Fibroblast of skin of left quadriceps (primary cell): ENCODE data around the gene ST3GAL3.

Source experiments
- DNase-seq, 2 experiments: peaks; one replicate each; pipeline ENCODE4 v3.0.0-alpha.2; 2013; ENCODE audit warnings: low read depth in 2 of 2

The ST3GAL3 gene

DNA sequence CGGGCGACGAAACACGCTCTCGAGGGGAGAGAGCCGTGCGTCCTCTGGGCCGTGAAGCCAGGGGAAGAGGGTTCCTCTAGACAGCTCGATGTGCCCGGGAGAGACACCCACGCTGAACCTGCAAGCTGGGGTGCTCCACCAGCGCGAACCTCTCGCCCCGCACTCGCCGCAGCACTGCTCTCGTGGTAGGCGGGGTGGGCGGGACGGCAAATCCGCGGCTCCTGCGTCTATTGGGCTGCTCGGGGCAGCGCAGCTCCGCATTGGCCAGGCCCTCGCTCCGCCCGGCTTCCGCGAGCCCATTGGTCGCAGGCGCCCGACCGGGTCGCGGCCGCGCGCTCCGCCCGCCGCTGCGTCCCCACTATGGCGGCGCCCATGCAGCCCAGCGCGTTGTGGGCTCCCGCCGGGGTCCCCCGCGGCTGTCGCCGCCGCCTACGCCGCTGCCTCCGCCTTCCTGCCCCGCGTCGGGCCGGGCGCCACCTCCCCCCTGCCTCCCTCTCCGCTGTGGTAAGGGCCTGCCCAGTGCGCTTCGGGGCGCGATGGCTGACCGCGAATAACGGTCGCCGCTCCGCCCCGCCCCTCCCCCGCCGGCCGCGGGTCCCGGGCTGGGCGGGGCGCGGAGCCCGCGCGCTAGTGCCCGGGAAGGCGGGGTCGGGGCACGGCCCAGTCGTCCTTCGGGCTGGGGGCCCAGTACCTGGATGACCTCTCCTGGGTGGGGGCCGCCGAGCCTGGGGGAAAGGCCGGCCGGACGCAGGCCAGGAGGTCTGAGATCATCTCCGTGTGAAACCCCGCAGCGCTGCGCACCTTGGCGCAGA is at the start of gene ST3GAL3:
Gene ST3GAL3 (plus strand): TSS at position 347 of the 812 bp plus-strand sequence. CDS start 28,727 bp downstream, outside the sequence.
- DNase-seq, result peak; percentile 69 to 74

GRCh38 chr1:43659212-43660166 is 47.8 kb upstream of the ST3GAL3 start:
- no peak for DNase-seq

GRCh38 chr1:43660355-43660754 is 47.0 kb upstream of the ST3GAL3 start:
- DNase-seq, result no peak

DNA sequence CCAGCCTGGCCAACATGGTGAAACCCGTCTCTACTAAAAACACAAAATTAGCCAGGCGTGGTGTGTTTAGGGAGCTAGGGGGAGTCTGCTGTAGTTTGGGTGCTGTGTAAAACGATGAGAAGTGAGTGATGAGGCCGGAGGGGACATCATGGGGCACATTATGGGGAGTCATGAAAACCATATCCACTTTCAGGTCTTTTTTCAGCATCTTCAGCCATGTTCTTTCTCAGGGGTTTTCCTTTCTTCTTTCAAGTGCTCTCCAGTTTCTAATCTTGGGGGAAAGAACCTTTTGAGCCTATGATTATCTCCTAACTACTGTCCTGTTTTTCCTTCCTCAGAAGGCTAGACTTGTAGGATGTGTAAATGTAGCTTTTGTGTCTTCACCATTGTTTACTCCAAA is 43.0 kb upstream of the ST3GAL3 start:
- no peak for DNase-seq

DNA sequence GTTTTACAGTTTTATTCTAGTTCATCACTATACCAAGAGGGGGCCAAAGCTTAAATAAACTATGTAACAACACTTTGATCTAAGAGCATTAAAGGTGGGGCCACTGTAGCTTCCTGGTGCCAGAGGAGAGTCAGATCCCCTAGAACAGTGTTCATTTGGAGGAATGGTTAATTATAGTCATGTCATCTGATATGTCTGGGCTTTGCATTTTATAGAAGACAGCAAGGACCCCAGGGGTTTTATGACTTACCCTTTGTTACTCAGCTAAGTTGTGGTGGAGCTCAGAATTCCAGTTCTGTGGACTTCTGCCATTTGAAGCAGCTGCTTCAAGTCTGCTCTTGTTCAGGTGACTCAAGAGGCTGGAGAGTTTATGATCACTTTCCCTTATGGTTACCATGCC is 40.7 kb upstream of the ST3GAL3 start:
- no peak for DNase-seq

- DNase-seq, result no peak
These were observed 38.4 kb upstream of the ST3GAL3 start for GRCh38 chr1:43668956-43669355.

- DNase-seq, result no peak
These were observed 37.5 kb upstream of the ST3GAL3 start for GRCh38 chr1:43669878-43670277.

DNA sequence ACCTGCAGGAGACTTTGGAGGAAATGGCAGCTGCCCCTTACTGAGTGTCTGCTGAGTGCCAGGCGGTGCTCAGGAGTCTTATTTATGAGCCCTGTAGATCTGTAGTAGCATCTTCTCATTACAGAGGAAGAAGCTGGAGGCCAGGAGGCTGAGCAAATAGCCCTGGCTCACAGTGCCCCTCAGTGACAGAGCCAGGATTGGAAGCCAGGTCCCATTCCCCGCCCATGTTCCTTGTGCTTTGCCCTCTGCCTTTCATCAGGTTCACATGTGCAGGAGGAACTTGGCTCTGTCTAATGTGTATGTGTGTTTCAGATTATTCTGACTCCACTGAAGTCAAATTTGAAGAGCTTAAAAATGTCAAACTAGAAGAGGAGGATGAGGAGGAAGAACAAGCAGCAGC is 36.1 kb upstream of the ST3GAL3 start:
- no peak for DNase-seq

DNA sequence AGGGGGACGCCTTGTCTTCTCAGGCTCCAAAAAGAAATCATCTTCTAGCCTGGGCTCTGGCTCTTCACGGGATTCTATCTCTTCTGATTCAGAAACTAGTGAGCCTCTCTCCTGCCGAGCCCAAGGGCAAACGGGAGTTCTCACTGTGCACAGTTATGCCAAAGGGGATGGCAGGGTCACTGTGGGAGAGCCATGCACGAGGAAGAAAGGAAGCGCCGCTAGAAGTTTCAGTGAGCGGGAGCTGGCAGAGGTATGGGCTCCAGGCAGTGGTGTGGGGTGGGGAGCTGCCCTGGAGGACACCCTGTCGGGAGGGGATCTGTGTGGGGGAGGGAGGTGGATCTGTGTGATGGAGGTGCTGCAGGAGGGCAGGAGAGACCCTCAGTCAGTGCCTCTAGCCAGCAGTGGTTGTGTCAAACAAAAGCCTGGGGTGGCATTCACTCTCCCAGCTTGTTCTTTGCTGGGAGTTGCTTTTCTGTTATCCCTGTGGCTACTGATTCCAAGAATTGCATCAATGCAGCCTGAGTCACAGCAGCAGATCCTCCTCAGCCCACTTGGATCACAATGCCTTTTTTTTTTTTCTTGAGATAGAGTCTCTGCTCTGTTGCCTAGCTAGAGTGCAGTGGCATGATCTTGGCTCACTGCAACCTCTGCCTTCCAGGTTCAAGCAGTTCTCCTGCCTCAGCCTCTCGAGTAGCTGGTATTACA is 35.6 kb upstream of the ST3GAL3 start:
- DNase-seq, result peak in 1 of 2 experiments; percentile 17

GRCh38 chr1:43673261-43673660 is 34.1 kb upstream of the ST3GAL3 start:
- no peak for DNase-seq

DNA sequence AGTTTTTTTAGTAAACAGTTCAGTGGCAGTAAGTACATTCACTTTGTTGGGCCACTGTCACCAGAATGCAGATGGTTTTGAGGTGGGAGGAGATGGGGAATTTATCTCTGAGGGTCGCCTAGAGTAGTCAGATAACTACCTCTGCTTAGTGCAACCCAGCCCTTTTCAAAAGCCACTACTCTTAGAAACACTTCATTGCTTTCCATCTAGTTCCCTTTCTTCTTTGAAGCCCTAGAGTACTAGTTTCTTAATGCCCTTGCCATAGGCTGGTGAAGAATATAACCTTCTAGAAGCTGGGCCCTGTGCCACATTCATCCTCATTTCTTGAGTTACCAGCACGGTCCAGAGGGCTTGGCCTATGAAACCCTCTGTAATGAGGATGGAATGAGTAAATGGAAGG is 28.4 kb upstream of the ST3GAL3 start:
- no peak for DNase-seq

DNA sequence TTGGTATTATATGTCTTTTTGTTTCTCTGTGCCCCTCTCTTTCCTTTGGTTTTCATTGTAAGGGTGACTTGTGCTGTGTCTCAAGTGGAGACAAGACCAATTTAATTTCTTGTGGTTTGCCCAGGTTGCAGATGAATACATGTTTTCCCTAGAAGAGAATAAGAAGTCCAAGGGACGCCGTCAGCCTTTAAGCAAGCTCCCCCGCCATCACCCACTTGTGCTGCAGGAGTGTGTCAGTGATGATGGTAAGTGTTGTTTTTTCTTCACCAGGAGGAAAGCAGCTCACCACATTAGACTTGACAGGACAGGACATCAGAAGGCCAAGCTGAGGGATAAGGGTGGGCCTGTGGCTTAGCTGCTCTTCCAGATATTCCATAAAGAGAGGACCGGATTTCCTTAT is 23.8 kb upstream of the ST3GAL3 start:
- no peak for DNase-seq

DNA sequence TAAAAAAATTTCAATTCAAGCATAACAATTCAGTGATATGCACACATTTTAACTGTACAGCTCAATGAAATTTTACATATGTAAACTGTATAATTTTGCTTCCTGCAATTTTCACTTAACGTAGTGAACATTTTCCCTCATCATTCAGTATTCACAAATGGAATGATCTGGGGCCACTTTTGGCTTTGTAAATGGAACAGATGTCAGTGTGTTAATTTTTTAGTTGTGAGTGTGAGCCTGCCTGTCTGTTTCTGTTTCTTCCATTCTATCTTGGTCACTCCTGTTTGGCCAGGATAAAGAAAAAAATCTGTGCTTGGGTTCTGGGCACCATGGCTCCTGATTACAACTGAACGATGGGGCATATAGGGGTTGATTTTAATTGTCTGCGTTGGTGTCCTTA is 20.5 kb upstream of the ST3GAL3 start:
- DNase-seq, result no peak

- no peak for DNase-seq
These were observed 19.8 kb upstream of the ST3GAL3 start for GRCh38 chr1:43687301-43688108.

GRCh38 chr1:43688109-43688387 is 19.3 kb upstream of the ST3GAL3 start:
- no peak for DNase-seq

GRCh38 chr1:43688594-43689000 is 18.7 kb upstream of the ST3GAL3 start:
- no peak for DNase-seq

DNA sequence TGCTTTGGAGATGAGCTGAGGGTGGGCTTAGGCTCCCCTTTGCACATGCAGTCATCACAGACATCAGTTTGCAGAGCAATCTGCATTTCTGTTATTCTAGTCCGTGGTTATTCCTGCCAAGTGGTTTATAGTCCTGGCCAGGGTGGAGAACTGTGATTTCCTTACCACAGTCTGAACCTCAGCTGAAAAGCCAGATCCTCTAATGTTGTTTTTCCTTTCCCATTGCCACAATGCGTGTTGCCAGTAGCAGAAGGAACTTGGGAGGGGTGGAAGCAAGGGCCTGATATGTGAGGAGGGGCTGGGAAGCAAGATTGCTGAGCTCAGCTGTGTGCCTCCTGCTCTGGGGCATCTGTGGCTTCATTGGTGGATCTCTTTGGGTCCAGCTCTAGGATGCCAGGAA is 18.0 kb upstream of the ST3GAL3 start:
- DNase-seq, result no peak

- no peak for DNase-seq
These were observed 15.2 kb upstream of the ST3GAL3 start for GRCh38 chr1:43691871-43692815.

DNA sequence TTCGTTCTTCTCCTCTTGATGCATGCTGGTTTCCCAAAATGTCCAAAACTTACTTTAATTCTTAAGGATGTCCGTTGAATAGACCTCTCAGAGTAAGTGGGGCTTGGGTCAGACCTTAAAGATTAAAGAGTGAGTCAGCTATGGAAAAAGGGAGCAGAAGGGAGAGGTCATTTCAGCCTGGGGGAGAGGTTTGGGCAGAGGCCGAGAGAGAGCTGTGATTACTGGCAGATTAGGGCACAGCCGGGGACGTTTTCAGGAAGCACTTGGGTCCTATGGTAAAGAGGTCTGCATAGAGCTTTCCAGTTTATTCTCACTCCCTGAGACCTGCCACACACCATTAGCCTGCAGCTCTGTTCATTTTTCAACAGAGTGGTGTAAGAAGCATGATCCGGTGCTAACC is 14.0 kb upstream of the ST3GAL3 start:
- no peak for DNase-seq

- no peak for DNase-seq
These were observed 8.1 kb upstream of the ST3GAL3 start for GRCh38 chr1:43699281-43699680.
